HG02678 (cell line): Measurements from ENCODE around the gene RETN.

Experiments used
- ATAC-seq: cut with Tn5 transposase; IDR thresholded peaks from one replicate; pipeline ENCODE4 v1.9.1; 2021; ENCODE audit warnings: mild to moderate bottlenecking, moderate library complexity; ENCODE audit not compliant: unreplicated experiment

The RETN gene

GRCh38 chr19:7705387-7706187, 36.7 kb downstream of the RETN start:
- no peak for ATAC-seq

- ATAC-seq, result no peak
Measured at GRCh38 chr19:7706188-7706954, 37.5 kb downstream of the RETN start.

GRCh38 chr19:7706955-7707456, 38.2 kb downstream of the RETN start:
- no peak for ATAC-seq

GRCh38 chr19:7709932-7710460, 41.1 kb downstream of the RETN start:
- no peak for ATAC-seq

GRCh38 chr19:7710616-7711015, 41.8 kb downstream of the RETN start:
- ATAC-seq, result no peak

- ATAC-seq, result no peak
Measured at GRCh38 chr19:7715671-7716070, 46.8 kb downstream of the RETN start.

- ATAC-seq, result no peak
Measured at GRCh38 chr19:7716762-7717161, 47.9 kb downstream of the RETN start.

- ATAC-seq, result no peak
Measured at GRCh38 chr19:7718668-7719067, 49.8 kb downstream of the RETN start.
